Measurements from ENCODE around the gene DUSP5.

The DUSP5 gene

GRCh38 chr10:110474826-110475225 is 22.9 kb upstream of the DUSP5 start:
- H3K4me1 ChIP-seq (ENCODE audit: control insufficient read depth in 1 of 2, insufficient read depth in 1 of 2, low read depth in 1 of 2, low read length in 1 of 2) = no peaks in the 10 kb centered on the region
- no peak overlapping the region for H3K4me3 ChIP-seq (ENCODE audit: low read depth in 1 of 2, low read length in 1 of 2)
- no peak overlapping the region for H3K27ac ChIP-seq
- H3K27me3 ChIP-seq = no peaks in the 10 kb centered on the region
- no peaks in the 10 kb centered on the region for H3K36me3 ChIP-seq
- H3K9me3 ChIP-seq = no peaks in the 10 kb centered on the region
- TF ChIP-seq, protein P1, sequence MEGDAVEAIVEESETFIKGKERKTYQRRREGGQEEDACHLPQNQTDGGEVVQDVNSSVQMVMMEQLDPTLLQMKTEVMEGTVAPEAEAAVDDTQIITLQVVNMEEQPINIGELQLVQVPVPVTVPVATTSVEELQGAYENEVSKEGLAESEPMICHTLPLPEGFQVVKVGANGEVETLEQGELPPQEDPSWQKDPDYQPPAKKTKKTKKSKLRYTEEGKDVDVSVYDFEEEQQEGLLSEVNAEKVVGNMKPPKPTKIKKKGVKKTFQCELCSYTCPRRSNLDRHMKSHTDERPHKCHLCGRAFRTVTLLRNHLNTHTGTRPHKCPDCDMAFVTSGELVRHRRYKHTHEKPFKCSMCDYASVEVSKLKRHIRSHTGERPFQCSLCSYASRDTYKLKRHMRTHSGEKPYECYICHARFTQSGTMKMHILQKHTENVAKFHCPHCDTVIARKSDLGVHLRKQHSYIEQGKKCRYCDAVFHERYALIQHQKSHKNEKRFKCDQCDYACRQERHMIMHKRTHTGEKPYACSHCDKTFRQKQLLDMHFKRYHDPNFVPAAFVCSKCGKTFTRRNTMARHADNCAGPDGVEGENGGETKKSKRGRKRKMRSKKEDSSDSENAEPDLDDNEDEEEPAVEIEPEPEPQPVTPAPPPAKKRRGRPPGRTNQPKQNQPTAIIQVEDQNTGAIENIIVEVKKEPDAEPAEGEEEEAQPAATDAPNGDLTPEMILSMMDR (IDR thresholded peaks at IDR 0.05) = no peak

GRCh38 chr10:110475722-110476515 is 21.8 kb upstream of the DUSP5 start:
- H3K27ac ChIP-seq = no peak overlapping the region
- H3K4me3 ChIP-seq (ENCODE audit: low read depth in 1 of 2, low read length in 1 of 2) = no peak overlapping the region
- H3K27me3 ChIP-seq = no peaks in the 10 kb centered on the region
- H3K4me1 ChIP-seq (ENCODE audit: control insufficient read depth in 1 of 2, insufficient read depth in 1 of 2, low read depth in 1 of 2, low read length in 1 of 2) = no peaks in the 10 kb centered on the region
- TF ChIP-seq, protein P1 (IDR thresholded peaks at IDR 0.05) = no peak
- no peaks in the 10 kb centered on the region for H3K36me3 ChIP-seq
- no peaks in the 10 kb centered on the region for H3K9me3 ChIP-seq

DNA sequence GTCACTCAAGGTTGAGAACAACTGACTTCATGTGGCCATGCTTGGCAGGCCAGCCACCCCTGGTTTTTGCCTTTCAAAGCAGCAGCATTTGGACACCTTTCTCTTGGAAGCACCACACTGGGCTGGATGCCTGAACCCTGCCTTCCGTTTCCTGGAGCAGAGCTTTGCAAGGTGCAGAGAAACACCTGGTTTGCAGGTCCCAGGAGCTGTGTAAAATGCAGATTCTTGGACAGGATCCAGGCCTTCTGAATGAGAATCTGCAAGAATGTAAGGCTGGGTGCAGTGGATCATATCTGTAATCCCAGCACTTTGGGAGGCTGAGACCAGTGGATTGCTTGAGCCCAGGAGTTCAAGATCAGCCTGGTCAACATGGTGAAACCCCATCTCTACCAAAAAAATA is 18.0 kb upstream of the DUSP5 start:
- Histone ChIP-seq H3K27me3 (no peaks in the 10 kb centered on the region), H3K9me3 (no peaks in the 10 kb centered on the region), H3K36me3 (no peaks in the 10 kb centered on the region), H3K4me1 (ENCODE audit: control insufficient read depth in 1 of 2, insufficient read depth in 1 of 2, low read depth in 1 of 2, low read length in 1 of 2) (no peaks in the 10 kb centered on the region), H3K4me3 (ENCODE audit: low read depth in 1 of 2, low read length in 1 of 2) (no peak overlapping the region), H3K27ac (no peak overlapping the region)
- TF ChIP-seq, protein P1 (IDR thresholded peaks at IDR 0.05) = no peak

- Histone ChIP-seq H3K9me3 (no peaks in the 10 kb centered on the region), H3K27ac (no peak overlapping the region), H3K36me3 (no peaks in the 10 kb centered on the region), H3K4me3 (ENCODE audit: low read depth in 1 of 2, low read length in 1 of 2) (no peak overlapping the region), H3K27me3 (peaks cover 5% of the 10 kb centered on the region), H3K4me1 (ENCODE audit: control insufficient read depth in 1 of 2, insufficient read depth in 1 of 2, low read depth in 1 of 2, low read length in 1 of 2) (no peaks in the 10 kb centered on the region)
- TF ChIP-seq, protein P1 (IDR thresholded peaks at IDR 0.05) = no peak
These were observed 17.3 kb upstream of the DUSP5 start for GRCh38 chr10:110480387-110480786.

- no peaks in the 10 kb centered on the region for H3K4me1 ChIP-seq (ENCODE audit: control insufficient read depth in 1 of 2, insufficient read depth in 1 of 2, low read depth in 1 of 2, low read length in 1 of 2)
- TF ChIP-seq, protein P1 (IDR thresholded peaks at IDR 0.05) = no peak
- no peak overlapping the region for H3K4me3 ChIP-seq (ENCODE audit: low read depth in 1 of 2, low read length in 1 of 2)
- no peaks in the 10 kb centered on the region for H3K9me3 ChIP-seq
- H3K27me3 ChIP-seq = peaks cover 6% of the 10 kb centered on the region
- no peak overlapping the region for H3K27ac ChIP-seq
- H3K36me3 ChIP-seq = no peaks in the 10 kb centered on the region
These were observed 15.8 kb upstream of the DUSP5 start for GRCh38 chr10:110481919-110482318.

Data from neutrophil (primary cell).